Measurements from ENCODE around the gene INTS14. TPM values are rescaled to one million over a fixed set of nuclear protein-coding genes. Genes with fewer than 3 reads are reported as not detected.
"Not testable (repeated sequence)": the region's sequence is repeated elsewhere in the genome, so short reads cannot be mapped to it uniquely, and the experiment has no call there.

Gene INTS14
- total RNA-seq, 2 experiments from 2014 or later = 20.6 to 25.1 TPM

GRCh38 chr15:65558336-65558735 lies 52.6 kb downstream of the INTS14 start:
- POLR2A ChIA-PET = interaction anchor here (0.8 kb wide), 1 partner anchor 234 kb away, joined by 3 read pairs; no protein-coding TSS in a partner anchor
- Mint-ChIP-seq H3K27me3 (no peaks in the 10 kb centered on the region), H3K36me3 (ENCODE audit: low read depth) (peaks cover 89% of the 10 kb centered on the region), H3K4me1 (ENCODE audit: low read depth) (no peaks in the 10 kb centered on the region), H3K27ac (no peak overlapping the region), H3K4me3 (no peak overlapping the region), H3K9me3 (no peaks in the 10 kb centered on the region)
- H3K36me3 ChIP-seq (ENCODE audit: insufficient read depth, low read length) = peaks cover 52% of the 10 kb centered on the region
- no peaks in the 10 kb centered on the region for H3K9me3 ChIP-seq (ENCODE audit: control insufficient read depth in 1 of 2, insufficient read depth in 1 of 2, low read length in 2 of 2)
- H3K27me3 ChIP-seq (ENCODE audit: control insufficient read depth in 1 of 2, insufficient read depth in 2 of 2, low read length in 2 of 2) = no peaks in the 10 kb centered on the region
- CTCF ChIA-PET = no interaction called here
- H3K27ac ChIP-seq (ENCODE audit: low read depth in 1 of 2, low read length in 2 of 2) = no peak overlapping the region
- DNase-seq (no peak), ATAC-seq (ENCODE audit: poor library complexity) (no peak)
- H3K4me3 ChIP-seq (ENCODE audit: low read length) = no peak overlapping the region
- H3K4me1 ChIP-seq (ENCODE audit: insufficient read depth, low read length) = no peaks in the 10 kb centered on the region
- intact Hi-C loops (cut with DNase I, micrococcal nuclease) = no loop called here
- TF ChIP-seq CTCF (IDR thresholded peaks at IDR 0.05) = no peak

- intact Hi-C loops (cut with DNase I, micrococcal nuclease) = no loop called here
- TF ChIP-seq CTCF (IDR thresholded peaks at IDR 0.05) = no peak
- CTCF ChIA-PET = no interaction called here
- H3K4me1 Mint-ChIP-seq (ENCODE audit: low read depth) = no peaks in the 10 kb centered on the region
- Histone ChIP-seq H3K27me3 (ENCODE audit: control insufficient read depth in 1 of 2, insufficient read depth in 2 of 2, low read length in 2 of 2) (no peaks in the 10 kb centered on the region), H3K4me1 (ENCODE audit: insufficient read depth, low read length) (no peaks in the 10 kb centered on the region), H3K9me3 (ENCODE audit: control insufficient read depth in 1 of 2, insufficient read depth in 1 of 2, low read length in 2 of 2) (no peaks in the 10 kb centered on the region), H3K36me3 (ENCODE audit: insufficient read depth, low read length) (peaks cover 47% of the 10 kb centered on the region), H3K4me3 (ENCODE audit: low read length) (no peak overlapping the region), H3K27ac (ENCODE audit: low read depth in 1 of 2, low read length in 2 of 2) (no peak overlapping the region)
- DNase-seq (no peak), ATAC-seq (ENCODE audit: poor library complexity) (no peak)
- no peaks in the 10 kb centered on the region for H3K9me3 Mint-ChIP-seq
- no peak overlapping the region for H3K4me3 Mint-ChIP-seq
- H3K27ac Mint-ChIP-seq = no peak overlapping the region
- peaks cover 77% of the 10 kb centered on the region for H3K36me3 Mint-ChIP-seq (ENCODE audit: low read depth)
- POLR2A ChIA-PET = no interaction called here
- no peaks in the 10 kb centered on the region for H3K27me3 Mint-ChIP-seq
Measured at GRCh38 chr15:65556622-65557021, 54.3 kb downstream of the INTS14 start.

- no peak overlapping the region for H3K4me3 ChIP-seq (ENCODE audit: low read length)
- CTCF ChIA-PET = no interaction called here
- no peaks in the 10 kb centered on the region for H3K9me3 Mint-ChIP-seq
- TF ChIP-seq CTCF (IDR thresholded peaks at IDR 0.05) = no peak
- ATAC-seq (ENCODE audit: poor library complexity) = no peak
- POLR2A ChIA-PET = no interaction called here
- intact Hi-C loops (cut with DNase I, micrococcal nuclease) = no loop called here
- peaks cover 39% of the 10 kb centered on the region for H3K36me3 ChIP-seq (ENCODE audit: insufficient read depth, low read length)
- H3K4me1 ChIP-seq (ENCODE audit: insufficient read depth, low read length) = no peaks in the 10 kb centered on the region
- no peak overlapping the region for H3K27ac Mint-ChIP-seq
- H3K36me3 Mint-ChIP-seq (ENCODE audit: low read depth) = peaks cover 52% of the 10 kb centered on the region
- DNase-seq = no peak
- no peaks in the 10 kb centered on the region for H3K27me3 ChIP-seq (ENCODE audit: control insufficient read depth in 1 of 2, insufficient read depth in 2 of 2, low read length in 2 of 2)
- no peak overlapping the region for H3K4me3 Mint-ChIP-seq
- no peaks in the 10 kb centered on the region for H3K27me3 Mint-ChIP-seq
- H3K9me3 ChIP-seq (ENCODE audit: control insufficient read depth in 1 of 2, insufficient read depth in 1 of 2, low read length in 2 of 2) = no peaks in the 10 kb centered on the region
- H3K4me1 Mint-ChIP-seq (ENCODE audit: low read depth) = peaks cover 15% of the 10 kb centered on the region
- no peak overlapping the region for H3K27ac ChIP-seq (ENCODE audit: low read depth in 1 of 2, low read length in 2 of 2)
Measured at GRCh38 chr15:65553691-65554090, 57.2 kb downstream of the INTS14 start.

DNA sequence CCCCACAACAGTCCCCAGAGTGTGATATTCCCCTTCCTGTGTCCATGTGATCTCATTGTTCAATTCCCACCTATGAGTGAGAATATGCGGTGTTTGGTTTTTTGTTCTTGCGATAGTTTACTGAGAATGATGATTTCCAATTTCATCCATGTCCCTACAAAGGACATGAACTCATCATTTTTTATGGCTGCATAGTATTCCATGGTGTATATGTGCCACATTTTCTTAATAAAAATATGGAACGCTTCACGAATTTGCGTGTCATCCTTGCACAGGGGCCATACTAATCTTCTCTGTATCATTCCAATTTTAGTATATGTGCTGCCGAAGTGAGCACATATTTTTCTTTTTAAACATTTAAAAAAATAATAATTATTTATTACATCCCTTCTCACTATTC lies 58.1 kb downstream of the INTS14 start:
- CTCF ChIA-PET; intact Hi-C loops (cut with DNase I, micrococcal nuclease): not testable (repeated sequence)

More for the DNA sequence above, 58.1 kb downstream of the INTS14 start:
- H3K4me3 ChIP-seq (ENCODE audit: low read length); H3K9me3 ChIP-seq (ENCODE audit: control insufficient read depth in 1 of 2, insufficient read depth in 1 of 2, low read length in 2 of 2); H3K27ac ChIP-seq (ENCODE audit: low read depth in 1 of 2, low read length in 2 of 2); H3K9me3 Mint-ChIP-seq; H3K27me3 ChIP-seq (ENCODE audit: control insufficient read depth in 1 of 2, insufficient read depth in 2 of 2, low read length in 2 of 2); H3K4me1 ChIP-seq (ENCODE audit: insufficient read depth, low read length); DNase-seq; H3K27me3 Mint-ChIP-seq; ATAC-seq (ENCODE audit: poor library complexity); H3K4me3 Mint-ChIP-seq; H3K27ac Mint-ChIP-seq; POLR2A ChIA-PET: not testable (repeated sequence)
- peaks cover 33% of the 10 kb centered on the region for H3K36me3 ChIP-seq (ENCODE audit: insufficient read depth, low read length)
- H3K36me3 Mint-ChIP-seq (ENCODE audit: low read depth) = peaks cover 44% of the 10 kb centered on the region
- H3K4me1 Mint-ChIP-seq (ENCODE audit: low read depth) = peaks cover 17% of the 10 kb centered on the region
